NCI-H1436 treated with DMSO at 0.1 percent for 48 hours (cell line): ENCODE results near the gene EFR3B.
"Not testable (repeated sequence)": the region's sequence is repeated elsewhere in the genome, so short reads cannot be mapped to it uniquely, and the experiment has no call there.

Experiments used
- DNase-seq: peaks from one replicate; lab custom pipeline; 2025; lab: John Stamatoyannopoulos, UW

EFR3B gene

GRCh38 chr2:25073025-25073424, 31.1 kb downstream of the EFR3B start:
- DNase-seq = no peak

DNA sequence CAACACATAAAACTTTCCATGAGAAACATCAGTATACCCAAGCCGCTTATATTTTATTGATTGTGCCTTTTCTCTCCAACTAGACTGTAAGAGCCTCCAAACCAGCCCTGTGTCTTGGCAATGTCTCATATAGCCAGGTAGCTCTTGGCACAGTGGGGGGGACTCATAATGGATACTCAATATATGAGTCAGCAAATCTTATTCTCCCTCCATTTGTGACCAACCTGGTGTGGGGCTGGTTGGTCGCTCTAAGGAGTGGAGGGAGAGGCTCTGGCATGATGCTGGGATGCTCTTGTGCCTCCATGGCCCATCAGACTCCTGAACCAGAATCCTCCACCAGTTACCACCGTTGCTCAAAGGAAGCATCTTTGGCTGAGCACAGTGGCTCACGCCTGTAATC, 32.0 kb downstream of the EFR3B start:
- DNase-seq = no peak

- DNase-seq = no peak
Measured at GRCh38 chr2:25074826-25075225, 33.0 kb downstream of the EFR3B start.

- peak; percentile 15 for DNase-seq
Measured at GRCh38 chr2:25076749-25077148, 34.9 kb downstream of the EFR3B start.

DNA sequence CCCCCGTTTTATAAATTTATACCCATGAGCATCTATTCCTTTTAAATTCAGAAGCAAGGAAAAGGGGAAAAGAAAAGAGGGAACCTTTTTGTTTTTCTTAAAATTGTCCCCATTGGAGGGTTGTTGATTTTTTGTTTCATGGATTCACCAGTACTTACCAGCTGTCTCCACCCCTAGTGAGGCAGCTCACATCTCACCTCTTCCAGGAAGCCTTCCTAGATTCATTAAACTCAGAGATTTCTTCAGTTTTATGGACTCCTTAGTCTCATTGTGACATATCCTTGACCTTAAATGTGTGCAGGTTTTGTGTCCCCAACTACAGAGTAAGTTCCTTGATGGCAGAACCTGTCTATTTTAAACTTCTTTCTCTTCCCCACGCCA, 35.9 kb downstream of the EFR3B start:
- no peak for DNase-seq

GRCh38 chr2:25078170-25079049, 36.5 kb downstream of the EFR3B start:
- DNase-seq = no peak

DNA sequence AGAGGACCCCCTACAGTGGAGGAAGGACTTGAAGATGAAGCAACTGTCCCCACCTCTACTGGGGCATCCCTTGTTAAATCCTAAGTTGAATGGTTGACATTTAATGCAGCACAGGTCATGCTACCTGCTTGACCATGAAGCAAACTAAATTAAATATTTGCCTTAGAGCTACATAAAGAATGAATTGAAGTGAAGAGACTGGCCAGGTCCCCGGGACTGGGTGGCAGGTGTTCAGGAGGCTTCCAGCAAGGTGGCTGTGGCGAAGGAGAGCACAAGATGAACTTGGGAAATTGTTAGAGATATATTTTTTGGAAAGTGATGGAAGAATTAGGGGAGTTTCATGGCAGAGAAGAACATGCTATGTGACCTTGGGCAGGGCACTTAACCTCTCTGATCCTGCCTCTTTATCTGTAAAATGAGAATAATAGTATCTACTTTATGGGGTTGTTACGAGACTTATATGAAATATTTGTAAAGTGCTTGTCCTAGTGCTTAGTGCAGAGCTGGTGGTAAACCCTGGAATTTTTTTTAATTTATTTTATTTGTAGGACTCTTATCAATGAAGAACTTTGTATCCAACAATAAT, 37.3 kb downstream of the EFR3B start:
- no peak for DNase-seq

- no peak for DNase-seq
Measured at GRCh38 chr2:25081237-25081790, 39.4 kb downstream of the EFR3B start.

GRCh38 chr2:25082002-25082622, 40.2 kb downstream of the EFR3B start:
- DNase-seq = no peak

DNA sequence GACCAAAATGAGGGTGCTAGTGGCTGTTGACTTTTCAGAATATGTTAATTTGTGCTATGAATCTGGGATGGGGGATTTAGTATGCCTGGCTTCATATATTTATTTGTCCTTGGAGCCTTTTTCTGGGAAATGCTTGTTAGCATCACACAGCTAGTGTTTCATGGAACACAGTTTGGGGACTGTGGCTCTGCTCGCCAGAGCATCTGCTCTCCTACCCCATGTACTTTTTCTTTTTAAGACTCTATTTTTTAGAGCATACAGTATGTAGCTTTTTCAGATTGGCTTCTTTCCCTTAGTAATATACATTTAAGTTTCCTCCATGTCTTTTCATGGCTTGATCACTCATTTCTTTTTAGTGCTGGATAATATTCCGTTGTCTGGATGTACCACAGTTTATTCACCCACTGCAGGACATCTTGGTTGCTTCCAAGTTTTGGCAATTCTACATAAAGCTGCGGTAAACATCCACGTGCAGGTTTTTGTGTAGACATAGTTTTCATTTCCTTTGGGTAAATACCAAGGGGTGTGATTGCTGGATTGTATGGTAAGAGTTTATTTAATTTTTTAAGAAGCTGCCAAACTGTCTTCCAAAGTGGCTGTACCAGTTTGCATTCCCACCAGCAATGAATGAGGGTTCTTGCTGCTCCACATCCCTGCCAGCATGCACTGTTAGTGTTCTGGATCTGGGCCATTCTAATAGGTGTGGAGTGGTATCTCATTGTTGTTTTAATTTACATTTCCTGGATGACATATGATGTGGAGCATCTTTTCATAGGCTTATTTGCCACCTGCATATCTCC, 44.1 kb downstream of the EFR3B start:
- DNase-seq = no peak

GRCh38 chr2:25088817-25089516, 47.1 kb downstream of the EFR3B start:
- DNase-seq = no peak

- no peak for DNase-seq
Measured at GRCh38 chr2:25089605-25090315, 47.9 kb downstream of the EFR3B start.

DNA sequence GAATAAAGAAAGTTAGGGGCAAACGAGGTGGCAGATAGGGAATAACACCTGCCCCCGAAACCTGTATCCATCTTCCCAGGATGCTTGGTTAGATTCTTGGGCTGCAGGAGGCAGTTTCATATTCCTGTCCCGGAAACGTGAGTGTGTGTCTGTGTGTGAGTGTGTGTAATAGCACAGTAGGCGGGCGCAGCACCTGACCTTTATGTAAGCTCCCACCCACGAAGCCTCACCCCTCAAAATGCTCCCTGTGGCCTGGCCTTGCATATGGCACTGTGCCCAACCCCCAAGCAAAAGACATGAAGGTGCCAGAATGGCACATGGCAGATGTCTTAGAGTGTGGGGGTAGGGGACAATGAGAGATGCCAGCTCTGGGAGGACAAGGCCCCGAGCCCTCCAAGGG, 48.9 kb downstream of the EFR3B start:
- DNase-seq = no peak

GRCh38 chr2:25091265-25091664, 49.4 kb downstream of the EFR3B start:
- no peak for DNase-seq

GRCh38 chr2:25098056-25098455, 56.2 kb downstream of the EFR3B start:
- DNase-seq = no peak

DNA sequence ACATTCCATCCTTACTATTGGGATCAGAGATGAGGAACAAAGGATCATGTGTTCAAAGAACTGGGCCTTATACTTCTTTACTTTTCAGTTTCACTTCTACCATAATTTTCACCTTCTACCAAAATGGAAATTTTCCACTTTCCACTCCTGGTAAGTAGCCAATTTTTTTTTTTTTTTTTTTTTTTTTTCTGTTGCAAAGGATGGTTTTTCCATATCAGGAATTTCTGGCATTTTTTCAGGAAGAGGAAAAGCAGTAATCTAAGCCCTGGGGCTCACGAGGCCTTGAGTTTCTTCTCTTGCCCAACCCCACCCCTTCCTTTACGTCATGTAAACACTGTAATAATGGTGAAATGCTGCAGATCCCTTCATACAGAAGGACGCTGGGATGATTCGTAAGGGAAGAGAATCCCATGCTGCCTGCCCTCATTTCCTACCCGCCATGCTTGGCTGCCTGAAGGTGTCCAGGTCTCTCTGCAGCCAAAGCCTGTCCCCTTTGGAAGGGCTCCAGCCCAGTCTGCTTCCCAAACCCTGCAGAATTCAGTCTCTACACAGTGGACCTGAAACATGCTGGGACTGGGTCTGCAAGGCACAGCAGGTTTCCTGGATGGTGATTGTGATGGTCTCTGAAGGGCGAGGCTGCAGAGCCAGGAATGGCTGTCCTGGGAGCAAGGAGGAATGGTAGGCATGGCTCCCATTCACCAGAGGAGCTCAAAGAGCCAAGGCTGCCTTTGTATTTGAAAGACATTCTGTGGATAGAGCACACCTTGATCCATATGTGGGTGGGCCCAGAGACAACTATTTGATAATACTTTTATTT, 57.0 kb downstream of the EFR3B start:
- DNase-seq = no peak

DNA sequence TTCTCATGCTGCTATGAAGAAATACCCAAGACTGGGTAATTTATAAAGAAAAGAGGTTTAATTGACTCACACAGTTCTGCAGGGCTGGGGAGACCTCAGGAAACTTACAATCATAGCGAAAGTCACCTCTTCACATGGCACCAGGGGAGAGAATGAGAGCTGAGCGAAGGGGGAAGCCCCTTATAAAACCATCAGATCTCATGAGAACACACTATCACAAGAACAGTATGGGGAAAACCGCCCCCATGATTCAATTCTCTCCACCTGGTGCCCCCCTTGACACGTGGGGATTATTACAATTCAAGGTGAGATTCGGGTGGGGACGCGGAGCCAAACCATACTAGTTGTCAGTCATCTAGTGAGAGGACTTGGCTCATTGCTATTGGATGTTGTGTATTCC, 60.5 kb downstream of the EFR3B start:
- DNase-seq = not testable (repeated sequence)

GRCh38 chr2:25103287-25103871, 61.5 kb downstream of the EFR3B start:
- no peak for DNase-seq

- DNase-seq = no peak
Measured at GRCh38 chr2:25104736-25105135, 62.9 kb downstream of the EFR3B start.
